Uterus (tissue), 4 donors: ENCODE results near the gene UBE4B. TPM values are rescaled to one million over a fixed set of nuclear protein-coding genes. Genes with fewer than 3 reads are reported as not detected.

Source experiments
- DNase-seq, 2 donors: peaks; one replicate each; pipeline ENCODE4 v3.0.0-alpha.2; 2019 to 2020
- H3K27ac ChIP-seq, 2 donors: fragments of 200-600 bp; sonication (generic); 1 replicate in 1 of 2; 2 replicates in 1 of 2; pipeline ENCODE4 v1.5.1; 2016 to 2018
- H3K27me3 ChIP-seq, 2 donors: fragments of 200-600 bp; sonication (generic); one replicate each; pipeline ENCODE4 v1.5.1; 2018 to 2019; ENCODE audit warnings: control low read depth in 1 of 2
- H3K36me3 ChIP-seq, 2 donors: fragments of 200-600 bp; sonication (generic); one replicate each; pipeline ENCODE4 v1.5.1; 2019; ENCODE audit warnings: control low read depth in 1 of 2
- H3K4me1 ChIP-seq, 2 donors: fragments of 200-600 bp; sonication (generic); one replicate each; pipeline ENCODE4 v1.5.1; 2018 to 2019; ENCODE audit warnings: control low read depth in 1 of 2
- H3K4me3 ChIP-seq, 2 donors: fragments of 200-600 bp; sonication (generic); 1 replicate in 1 of 2; 2 replicates in 1 of 2; pipeline ENCODE4 v1.5.1; 2018 to 2019; ENCODE audit warnings: mild to moderate bottlenecking in 1 of 2
- H3K9me3 ChIP-seq, 2 donors: fragments of 200-600 bp; sonication (generic); one replicate each; pipeline ENCODE4 v1.5.1; 2019; ENCODE audit warnings: control low read depth in 1 of 2
- POLR2A ChIP-seq, 2 donors: fragments of 450-650 bp; IDR thresholded peaks; one replicate each; pipeline ENCODE4 v1.6.1; 2016; ENCODE audit warnings: antibody characterized with exemption in 2 of 2, mild to moderate bottlenecking in 1 of 2, moderate library complexity in 1 of 2
- intact Hi-C: fragments of 100-400 bp; cut with DNase I; formaldehyde crosslinking; loops from one replicate; pipeline ENCODE4 v1.15.1; 2023; ENCODE audit warnings: low total_unique reads
- total RNA-seq, 4 donors: library from RNA; depleted of rRNA in 3 of 4; stranded (reverse); fragments of >200 nt in 3 of 4; gene quantifications; one replicate each; pipeline versions ENCODE4 v1.1.0 to v1.2.4, GENCODE V29; 2014 to 2023
- TF ChIP-seq, protein P1 (sequence below), 4 experiments: fragments of 200-600 bp in 2 of 4; fragments of 450-650 bp in 2 of 4; sonication (generic) in 2 of 4; IDR thresholded peaks; one replicate each; pipeline ENCODE4 v1.5.1; 2016 to 2019; ENCODE audit warnings: antibody characterized with exemption in 4 of 4, mild to moderate bottlenecking in 2 of 4, moderate library complexity in 1 of 4
- donor health status: DM: yes; HTN: yes; CAD: no.

Gene UBE4B
- total RNA-seq, 4 donors from 2014 or later: 15.4 to 54.2 (median 30.4) TPM

DNA sequence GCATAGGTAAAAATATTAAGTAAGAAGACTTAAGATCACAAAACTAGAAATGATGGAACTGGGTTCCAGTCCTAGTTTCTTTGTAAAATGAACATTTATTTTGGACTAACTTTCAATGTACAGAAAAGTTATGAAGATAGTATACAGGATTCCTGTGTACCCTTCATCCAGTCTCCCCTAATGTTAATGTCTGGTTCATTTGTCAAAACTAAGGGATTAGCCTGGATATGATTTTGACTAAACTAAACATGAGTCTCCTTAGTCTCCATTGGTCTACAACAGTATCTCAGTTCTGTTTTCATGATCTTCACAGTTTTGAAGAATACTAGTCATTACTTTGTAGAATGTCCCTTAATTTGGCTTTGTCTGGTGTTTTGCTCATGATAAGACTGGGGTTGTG lies 54.5 kb downstream of the UBE4B start:
- H3K36me3 ChIP-seq: no peaks in the 10 kb centered on the region
- H3K27ac ChIP-seq: no peak overlapping the region
- DNase-seq: no peak
- no peaks in the 10 kb centered on the region for H3K4me1 ChIP-seq
- no peaks in the 10 kb centered on the region for H3K27me3 ChIP-seq
- intact Hi-C loops: no loop called here
- no peak overlapping the region for H3K4me3 ChIP-seq
- H3K9me3 ChIP-seq: no peaks in the 10 kb centered on the region
- no peak for TF ChIP-seq POLR2A (IDR thresholded peaks at IDR 0.05)
- TF ChIP-seq, protein P1, sequence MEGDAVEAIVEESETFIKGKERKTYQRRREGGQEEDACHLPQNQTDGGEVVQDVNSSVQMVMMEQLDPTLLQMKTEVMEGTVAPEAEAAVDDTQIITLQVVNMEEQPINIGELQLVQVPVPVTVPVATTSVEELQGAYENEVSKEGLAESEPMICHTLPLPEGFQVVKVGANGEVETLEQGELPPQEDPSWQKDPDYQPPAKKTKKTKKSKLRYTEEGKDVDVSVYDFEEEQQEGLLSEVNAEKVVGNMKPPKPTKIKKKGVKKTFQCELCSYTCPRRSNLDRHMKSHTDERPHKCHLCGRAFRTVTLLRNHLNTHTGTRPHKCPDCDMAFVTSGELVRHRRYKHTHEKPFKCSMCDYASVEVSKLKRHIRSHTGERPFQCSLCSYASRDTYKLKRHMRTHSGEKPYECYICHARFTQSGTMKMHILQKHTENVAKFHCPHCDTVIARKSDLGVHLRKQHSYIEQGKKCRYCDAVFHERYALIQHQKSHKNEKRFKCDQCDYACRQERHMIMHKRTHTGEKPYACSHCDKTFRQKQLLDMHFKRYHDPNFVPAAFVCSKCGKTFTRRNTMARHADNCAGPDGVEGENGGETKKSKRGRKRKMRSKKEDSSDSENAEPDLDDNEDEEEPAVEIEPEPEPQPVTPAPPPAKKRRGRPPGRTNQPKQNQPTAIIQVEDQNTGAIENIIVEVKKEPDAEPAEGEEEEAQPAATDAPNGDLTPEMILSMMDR (IDR thresholded peaks at IDR 0.05): no peak

DNA sequence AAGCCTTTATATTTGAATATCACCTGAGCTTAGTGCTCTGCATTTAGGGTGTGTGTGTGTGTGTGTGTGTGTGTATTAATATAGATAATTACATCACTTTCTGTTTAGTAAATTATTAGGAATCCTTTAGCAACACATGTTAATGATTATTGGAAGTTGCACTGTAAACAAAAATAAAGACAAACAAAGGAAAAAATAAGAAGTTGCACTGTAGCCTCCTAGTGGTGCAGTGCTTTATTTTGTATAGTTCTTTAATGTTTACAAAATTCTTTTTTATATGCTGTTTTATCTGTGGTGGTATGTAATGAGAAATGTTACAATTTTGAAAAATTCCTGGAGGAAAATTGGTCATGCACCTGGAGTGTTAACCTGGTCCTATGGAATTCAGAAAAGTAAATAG lies 69.2 kb downstream of the UBE4B start:
- Histone ChIP-seq H3K36me3 (no peaks in the 10 kb centered on the region), H3K27ac (no peak overlapping the region), H3K9me3 (no peaks in the 10 kb centered on the region), H3K4me1 (no peaks in the 10 kb centered on the region), H3K4me3 (no peak overlapping the region), H3K27me3 (no peaks in the 10 kb centered on the region)
- no peak for DNase-seq
- intact Hi-C loops: no loop called here
- TF ChIP-seq POLR2A (IDR thresholded peaks at IDR 0.05): no peak
- TF ChIP-seq, protein P1 (IDR thresholded peaks at IDR 0.05): no peak

GRCh38 chr1:10103193-10103592 lies 70.4 kb downstream of the UBE4B start:
- H3K27me3 ChIP-seq: no peaks in the 10 kb centered on the region
- no peak overlapping the region for H3K27ac ChIP-seq
- no peak for TF ChIP-seq POLR2A (IDR thresholded peaks at IDR 0.05)
- TF ChIP-seq, protein P1 (IDR thresholded peaks at IDR 0.05): no peak
- no peaks in the 10 kb centered on the region for H3K36me3 ChIP-seq
- intact Hi-C loops: no loop called here
- H3K4me3 ChIP-seq: no peak overlapping the region
- H3K9me3 ChIP-seq: no peaks in the 10 kb centered on the region
- H3K4me1 ChIP-seq: no peaks in the 10 kb centered on the region
- DNase-seq: no peak

- H3K4me1 ChIP-seq: no peaks in the 10 kb centered on the region
- intact Hi-C loops: no loop called here
- H3K4me3 ChIP-seq: no peak overlapping the region
- no peaks in the 10 kb centered on the region for H3K9me3 ChIP-seq
- no peak overlapping the region for H3K27ac ChIP-seq
- TF ChIP-seq, protein P1 (IDR thresholded peaks at IDR 0.05): no peak
- TF ChIP-seq POLR2A (IDR thresholded peaks at IDR 0.05): no peak
- DNase-seq: no peak
- no peaks in the 10 kb centered on the region for H3K27me3 ChIP-seq
- H3K36me3 ChIP-seq: no peaks in the 10 kb centered on the region
These were observed 72.1 kb downstream of the UBE4B start for GRCh38 chr1:10104834-10105233.

DNA sequence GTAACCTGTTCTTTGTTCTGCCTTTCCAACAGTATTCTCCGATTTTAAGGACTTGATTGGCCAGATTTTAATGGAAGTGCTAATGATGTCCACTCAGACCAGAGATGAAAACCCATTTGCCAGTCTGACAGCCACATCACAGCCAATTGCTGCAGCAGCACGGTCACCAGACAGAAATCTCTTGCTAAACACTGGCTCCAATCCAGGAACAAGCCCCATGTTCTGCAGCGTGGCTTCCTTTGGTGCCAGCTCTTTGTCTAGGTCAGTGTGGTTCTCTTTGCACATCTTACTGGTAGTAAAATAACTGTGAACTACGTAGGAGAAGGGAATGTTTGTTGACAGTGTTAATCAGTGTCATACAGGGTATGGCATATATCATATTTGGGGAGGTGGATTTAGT lies 72.7 kb downstream of the UBE4B start:
- H3K27me3 ChIP-seq: no peaks in the 10 kb centered on the region
- TF ChIP-seq POLR2A (IDR thresholded peaks at IDR 0.05): no peak
- TF ChIP-seq, protein P1 (IDR thresholded peaks at IDR 0.05): no peak
- H3K36me3 ChIP-seq: no peaks in the 10 kb centered on the region
- H3K9me3 ChIP-seq: no peaks in the 10 kb centered on the region
- no peak overlapping the region for H3K27ac ChIP-seq
- H3K4me3 ChIP-seq: no peak overlapping the region
- intact Hi-C loops: no loop called here
- H3K4me1 ChIP-seq: no peaks in the 10 kb centered on the region
- DNase-seq: no peak
